ENCODE data around the gene EHD3. TPM values are rescaled to one million over a fixed set of nuclear protein-coding genes. Genes with fewer than 3 reads are reported as not detected.
A peak's percentile ranks its signal among the peaks of the same experiment; 100 is the strongest.

Gene EHD3
- total RNA-seq, 8 experiments from 2014 or later = 0.91 to 53.7 (median 7.8) TPM

DNA sequence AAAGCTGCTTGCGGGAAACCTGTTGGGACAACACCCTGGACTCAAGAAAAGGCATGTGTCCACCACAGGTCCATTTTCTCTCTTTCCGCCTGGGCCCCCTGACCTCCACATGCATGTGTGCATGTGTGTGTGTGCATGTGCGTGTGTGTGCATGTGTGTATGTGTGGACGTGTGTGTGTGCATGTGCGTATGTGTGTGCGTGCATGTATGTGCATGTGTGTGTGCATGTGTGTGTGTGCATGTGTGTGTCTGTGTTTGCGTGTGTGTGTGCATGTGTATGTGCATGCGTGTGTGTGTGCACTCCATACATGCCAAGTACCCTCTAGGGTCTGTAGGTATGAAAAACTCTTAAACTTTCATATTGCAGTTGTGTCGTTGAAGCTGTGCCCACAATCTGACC, 33.0 kb upstream of the EHD3 start:
- no peak for ATAC-seq (replicated peaks in 6 of 8)
- Histone ChIP-seq H3K4me1 (replicated peaks in 1 of 2) (peaks cover 0 to 10% of the 10 kb centered on the region in 2 donors), H3K27ac (no peak overlapping the region), H3K4me3 (no peak overlapping the region)
- 57 to 90% (median 76%) methylated on average over 1 to 4 of the region's 9 CpGs; no CpG with 5 or more reads in 4 of the 10 experiments for WGBS, 10 experiments
- in situ Hi-C loops (cut with MboI; ENCODE audit: low pct_unique_long_range_greater_than_20kb in 2 of 9, low sequenced_read_pairs in 9 of 9, unreplicated experiment in 9 of 9) = no loop called here

DNA sequence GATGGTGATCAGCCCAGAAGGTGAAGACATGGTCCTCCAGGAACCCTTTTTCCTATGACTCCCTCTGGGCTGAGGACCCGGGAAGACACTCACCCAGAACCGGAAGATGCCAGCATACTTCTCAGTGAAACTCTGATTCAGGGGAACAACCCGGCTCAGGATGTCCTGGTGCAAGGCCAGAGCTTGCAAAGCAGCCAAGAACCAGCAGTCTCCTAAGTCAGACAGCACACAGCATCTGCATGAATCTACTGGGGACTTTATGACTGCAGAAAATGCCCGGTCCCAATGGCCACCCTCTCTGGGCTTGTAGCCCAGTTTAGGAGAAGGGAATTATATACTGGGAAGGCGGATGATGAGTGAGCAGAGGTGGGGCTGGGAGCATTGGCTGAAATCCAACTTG, 31.9 kb upstream of the EHD3 start:
- ATAC-seq (replicated peaks in 6 of 8) = no peak
- H3K4me3 ChIP-seq = no peak overlapping the region
- in situ Hi-C loops (cut with MboI; ENCODE audit: low pct_unique_long_range_greater_than_20kb in 2 of 9, low sequenced_read_pairs in 9 of 9, unreplicated experiment in 9 of 9) = no loop called here
- no peak overlapping the region for H3K27ac ChIP-seq
- WGBS, 10 experiments = 56 to 100% (median 80%) methylated on average over 1 to 3 of the region's 5 CpGs; no CpG with 5 or more reads in 5 of the 10 experiments
- peaks cover 0 to 10% of the 10 kb centered on the region in 2 donors for H3K4me1 ChIP-seq (replicated peaks in 1 of 2)

DNA sequence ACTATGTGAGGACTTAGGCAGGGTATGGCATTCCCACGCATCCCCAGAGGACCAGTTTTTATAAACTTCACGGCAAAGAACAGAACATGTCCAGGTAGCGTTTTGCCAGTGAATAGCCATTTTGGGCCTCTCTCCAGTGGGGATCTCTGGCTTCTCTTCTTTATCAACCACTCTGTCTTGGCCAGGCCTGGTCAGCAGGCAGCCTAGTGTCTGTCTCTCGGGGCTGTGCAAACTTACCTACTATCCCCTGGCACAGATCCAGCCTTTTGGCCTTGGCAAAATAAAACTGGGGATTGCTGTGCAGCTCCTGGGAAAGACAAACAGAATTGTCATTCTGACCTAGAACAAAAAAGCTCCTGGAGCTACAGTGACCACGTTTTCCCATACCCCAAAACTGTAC, 31.1 kb upstream of the EHD3 start:
- ATAC-seq (replicated peaks in 6 of 8) = peak in 1 of 8 experiments; percentile 45
- Histone ChIP-seq H3K27ac (no peak overlapping the region), H3K4me3 (no peak overlapping the region), H3K4me1 (replicated peaks in 1 of 2) (peaks cover 0 to 10% of the 10 kb centered on the region in 2 donors)
- WGBS, 10 experiments = 14 to 100% (median 69%) methylated on average over 1 to 5 of the region's 5 CpGs
- in situ Hi-C loops (cut with MboI; ENCODE audit: low pct_unique_long_range_greater_than_20kb in 2 of 9, low sequenced_read_pairs in 9 of 9, unreplicated experiment in 9 of 9) = no loop called here

DNA sequence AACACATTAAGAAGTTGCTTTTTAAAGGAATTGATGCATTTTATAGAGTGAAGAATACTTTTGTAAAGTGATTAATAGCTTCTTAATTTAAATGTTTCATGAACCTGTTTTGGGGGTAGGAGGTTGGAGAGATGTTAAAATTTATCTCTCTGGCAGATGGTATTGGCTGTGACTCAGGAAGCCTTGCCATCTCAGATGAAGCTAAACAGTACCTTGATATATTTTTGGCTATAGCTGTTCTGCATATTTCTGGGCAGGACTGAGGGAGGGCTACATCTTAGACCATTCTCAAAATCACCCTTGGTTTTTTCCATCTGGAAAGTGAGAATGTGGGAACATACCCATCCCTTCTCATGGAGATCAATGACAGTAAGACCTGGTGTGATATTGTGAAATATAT, 30.0 kb upstream of the EHD3 start:
- peaks cover 0 to 10% of the 10 kb centered on the region in 2 donors for H3K4me1 ChIP-seq (replicated peaks in 1 of 2)
- H3K27ac ChIP-seq = no peak overlapping the region
- in situ Hi-C loops (cut with MboI; ENCODE audit: low pct_unique_long_range_greater_than_20kb in 2 of 9, low sequenced_read_pairs in 9 of 9, unreplicated experiment in 9 of 9) = no loop called here
- ATAC-seq (replicated peaks in 6 of 8) = no peak
- no peak overlapping the region for H3K4me3 ChIP-seq

DNA sequence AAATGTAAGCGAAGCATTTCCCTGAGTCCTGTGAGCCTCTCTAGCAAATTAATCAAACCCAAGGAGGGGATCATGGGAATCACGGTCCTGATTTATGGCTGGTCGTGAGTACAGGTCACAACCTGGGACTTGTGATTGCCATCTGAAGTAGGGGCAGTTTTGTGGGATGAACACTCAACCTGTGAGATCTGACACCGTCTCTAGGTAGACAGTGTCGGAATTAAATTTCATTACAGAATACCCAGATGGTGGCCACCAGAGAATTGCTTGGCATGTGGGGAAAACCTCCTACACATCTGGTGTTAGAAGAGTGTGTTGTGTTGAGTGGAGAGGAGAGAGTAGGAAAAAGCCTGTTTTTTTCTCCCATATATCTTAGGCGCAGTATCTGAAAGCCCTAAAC, 29.2 kb upstream of the EHD3 start:
- Histone ChIP-seq H3K27ac (no peak overlapping the region), H3K4me1 (replicated peaks in 1 of 2) (peaks cover 0 to 10% of the 10 kb centered on the region in 2 donors), H3K4me3 (no peak overlapping the region)
- WGBS, 10 experiments = 0 to 90% (median 44%) methylated on average over 1 to 6 of the region's 6 CpGs; no CpG with 5 or more reads in 2 of the 10 experiments
- no peak for ATAC-seq (replicated peaks in 6 of 8)
- in situ Hi-C loops (cut with MboI; ENCODE audit: low pct_unique_long_range_greater_than_20kb in 2 of 9, low sequenced_read_pairs in 9 of 9, unreplicated experiment in 9 of 9) = no loop called here

DNA sequence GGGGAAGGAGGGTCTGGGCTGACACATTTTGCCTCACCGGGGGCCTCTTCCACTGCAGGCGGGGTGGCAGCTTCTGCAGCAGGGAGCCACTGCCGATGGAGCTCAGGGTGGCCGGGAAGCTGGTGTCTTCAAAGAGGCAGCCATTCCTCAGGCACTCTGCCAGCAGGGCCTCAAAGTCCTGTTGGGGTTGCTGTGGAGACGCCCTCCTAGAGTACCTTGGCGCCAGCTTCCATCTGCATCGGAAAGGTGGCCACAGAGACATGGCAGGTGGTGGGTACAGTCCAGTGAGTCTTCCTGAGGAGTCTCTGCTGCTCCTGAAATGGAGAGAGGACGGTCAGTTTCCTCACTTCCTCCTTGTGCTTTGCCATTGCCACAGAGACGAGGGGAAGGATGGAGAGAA, 28.8 kb upstream of the EHD3 start:
- peak in 1 of 8 experiments; percentile 66 for ATAC-seq (replicated peaks in 6 of 8)
- H3K4me3 ChIP-seq = no peak overlapping the region
- no peak overlapping the region for H3K27ac ChIP-seq
- 33 to 100% (median 90%) methylated on average over 1 to 6 of the region's 9 CpGs; no CpG with 5 or more reads in 6 of the 10 experiments for WGBS, 10 experiments
- in situ Hi-C loops (cut with MboI; ENCODE audit: low pct_unique_long_range_greater_than_20kb in 2 of 9, low sequenced_read_pairs in 9 of 9, unreplicated experiment in 9 of 9) = no loop called here
- H3K4me1 ChIP-seq (replicated peaks in 1 of 2) = peaks cover 0 to 10% of the 10 kb centered on the region in 2 donors

DNA sequence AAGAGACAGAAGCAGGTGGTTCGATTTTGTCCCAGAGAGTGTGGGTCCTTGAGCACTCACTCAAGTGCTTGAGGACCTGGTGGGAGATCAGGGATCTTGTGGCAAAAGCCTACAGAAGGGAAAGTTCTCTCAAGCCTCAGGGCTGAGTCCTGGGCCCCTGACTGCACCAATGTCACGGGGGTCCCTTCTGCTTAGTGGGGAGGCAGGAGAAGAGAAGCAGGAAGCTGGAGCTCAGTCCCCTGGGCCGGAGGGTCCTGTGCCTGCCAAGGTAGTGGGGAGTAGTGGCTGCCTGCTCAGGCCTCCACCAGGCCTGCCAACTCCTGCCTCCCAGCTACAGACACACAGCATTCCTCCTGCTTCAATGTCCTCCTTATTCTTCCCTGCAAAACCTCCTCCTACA, 28.3 kb upstream of the EHD3 start:
- Histone ChIP-seq H3K4me1 (replicated peaks in 1 of 2) (peaks cover 0 to 10% of the 10 kb centered on the region in 2 donors), H3K27ac (no peak overlapping the region), H3K4me3 (no peak overlapping the region)
- no peak for ATAC-seq (replicated peaks in 6 of 8)
- in situ Hi-C loops (cut with MboI; ENCODE audit: low pct_unique_long_range_greater_than_20kb in 2 of 9, low sequenced_read_pairs in 9 of 9, unreplicated experiment in 9 of 9) = no loop called here
- WGBS, 10 experiments = 0 to 100% (median 18%) methylated on average over 1 to 3 of the region's 3 CpGs; no CpG with 5 or more reads in 1 of the 10 experiments

DNA sequence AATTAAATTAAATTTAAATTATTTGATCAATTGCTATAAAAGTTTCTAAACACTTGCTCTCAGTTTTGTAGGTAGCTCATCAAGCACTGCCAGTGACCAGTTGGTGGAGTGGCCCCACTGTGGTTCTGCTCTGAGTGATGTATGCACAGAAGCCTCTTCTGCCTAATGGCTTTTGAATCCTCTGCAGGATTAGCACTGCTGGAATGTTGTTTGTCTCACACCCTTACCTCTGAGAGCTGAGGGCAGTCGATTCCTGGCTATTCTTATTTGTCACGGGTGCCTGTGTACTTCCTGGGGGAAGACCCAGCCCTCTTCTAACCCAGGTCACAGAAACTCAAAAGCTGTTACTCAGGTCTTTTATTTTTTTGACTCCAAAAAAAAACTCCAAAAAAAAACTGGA, 26.2 kb upstream of the EHD3 start:
- peaks cover 0 to 12% of the 10 kb centered on the region in 2 donors for H3K4me1 ChIP-seq (replicated peaks in 1 of 2)
- in situ Hi-C loops (cut with MboI; ENCODE audit: low pct_unique_long_range_greater_than_20kb in 2 of 9, low sequenced_read_pairs in 9 of 9, unreplicated experiment in 9 of 9) = no loop called here
- peak in 2 of 8 experiments; percentile 33 to 50 for ATAC-seq (replicated peaks in 6 of 8)
- WGBS, 10 experiments = 0 to 80% (median 55%) methylated on average over 1 to 2 of the region's 2 CpGs; no CpG with 5 or more reads in 4 of the 10 experiments
- no peak overlapping the region for H3K4me3 ChIP-seq
- no peak overlapping the region for H3K27ac ChIP-seq

DNA sequence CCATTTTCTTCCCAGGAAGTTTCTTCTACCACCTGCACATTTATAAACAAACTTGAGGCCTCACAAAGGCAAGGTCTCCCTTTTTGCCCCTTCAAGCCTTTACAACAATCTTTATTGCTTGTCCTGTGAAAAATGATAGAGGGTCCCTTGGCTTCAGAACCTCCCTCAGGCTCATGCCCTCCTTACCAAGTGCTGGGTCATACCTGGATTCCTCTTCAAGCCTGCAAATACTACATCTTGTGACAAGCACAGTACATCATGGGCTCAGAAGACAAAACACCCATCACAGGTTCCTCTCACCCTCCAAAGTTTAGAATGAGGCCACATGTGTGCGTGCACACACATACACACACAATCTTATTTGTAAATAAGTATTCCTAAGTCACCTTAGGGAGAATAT, 25.7 kb upstream of the EHD3 start:
- no peak for ATAC-seq (replicated peaks in 6 of 8)
- H3K4me3 ChIP-seq = no peak overlapping the region
- WGBS, 10 experiments = 43 to 88% (median 74%) methylated on average over 1 of the region's 1 CpG; no CpG with 5 or more reads in 6 of the 10 experiments
- in situ Hi-C loops (cut with MboI; ENCODE audit: low pct_unique_long_range_greater_than_20kb in 2 of 9, low sequenced_read_pairs in 9 of 9, unreplicated experiment in 9 of 9) = no loop called here
- H3K27ac ChIP-seq = no peak overlapping the region
- H3K4me1 ChIP-seq (replicated peaks in 1 of 2) = peaks cover 0 to 15% of the 10 kb centered on the region in 2 donors

DNA sequence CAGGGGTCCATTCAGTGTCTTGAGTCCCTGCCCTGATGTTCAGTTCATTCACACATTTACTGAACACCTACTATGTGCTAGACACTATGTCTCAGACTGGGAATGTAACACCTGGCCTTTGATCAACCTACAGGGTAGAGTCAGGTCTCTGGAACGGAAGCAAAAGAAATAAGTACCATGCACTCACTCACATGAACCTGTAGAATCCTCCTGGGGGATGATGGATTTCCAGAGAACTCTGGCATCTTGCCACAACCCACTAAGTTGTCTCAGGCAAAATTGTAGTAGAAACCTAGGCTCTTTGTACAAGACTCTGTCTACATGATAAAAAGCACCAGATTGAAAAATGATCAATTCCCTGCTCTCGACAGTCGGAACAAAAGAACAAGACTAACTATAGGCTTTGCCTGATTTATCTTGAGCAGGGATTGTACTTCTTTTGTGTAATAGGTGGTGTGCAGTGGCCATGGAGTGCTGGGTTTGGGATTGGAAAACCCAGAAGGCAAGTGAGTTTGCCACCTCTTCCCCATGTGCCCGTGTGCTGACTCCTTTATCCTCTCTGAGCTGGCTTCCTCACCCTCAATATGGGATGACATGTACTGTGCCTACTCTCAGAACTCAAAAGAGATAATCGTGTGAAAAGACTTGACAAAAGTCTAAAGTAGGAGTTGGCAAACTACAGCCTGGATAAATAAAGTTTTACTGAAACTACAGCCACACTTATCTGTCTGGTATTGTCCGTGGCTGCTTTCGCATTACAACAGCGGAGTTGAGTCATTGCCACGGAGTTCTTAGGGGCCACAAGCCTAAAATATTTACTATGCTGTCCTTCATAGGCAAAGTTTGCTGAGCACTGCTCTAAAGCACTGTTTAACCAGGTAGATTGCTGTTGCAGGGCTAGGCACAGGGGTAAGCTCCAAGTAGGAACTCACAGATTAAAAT, 21.0 kb upstream of the EHD3 start:
- in situ Hi-C loops (cut with MboI; ENCODE audit: low pct_unique_long_range_greater_than_20kb in 2 of 9, low sequenced_read_pairs in 9 of 9, unreplicated experiment in 9 of 9) = no loop called here
- WGBS, 10 experiments = 25 to 83% (median 48%) methylated on average over 1 to 9 of the region's 9 CpGs; no CpG with 5 or more reads in 1 of the 10 experiments
- peaks cover 6 to 29% of the 10 kb centered on the region in 2 donors for H3K4me1 ChIP-seq (replicated peaks in 1 of 2)
- peak in 5 of 8 experiments; percentile 46 to 87 (median 80) for ATAC-seq (replicated peaks in 6 of 8)
- H3K4me3 ChIP-seq = no peak overlapping the region
- peak overlapping the region; percentile 25 to 76 for H3K27ac ChIP-seq

DNA sequence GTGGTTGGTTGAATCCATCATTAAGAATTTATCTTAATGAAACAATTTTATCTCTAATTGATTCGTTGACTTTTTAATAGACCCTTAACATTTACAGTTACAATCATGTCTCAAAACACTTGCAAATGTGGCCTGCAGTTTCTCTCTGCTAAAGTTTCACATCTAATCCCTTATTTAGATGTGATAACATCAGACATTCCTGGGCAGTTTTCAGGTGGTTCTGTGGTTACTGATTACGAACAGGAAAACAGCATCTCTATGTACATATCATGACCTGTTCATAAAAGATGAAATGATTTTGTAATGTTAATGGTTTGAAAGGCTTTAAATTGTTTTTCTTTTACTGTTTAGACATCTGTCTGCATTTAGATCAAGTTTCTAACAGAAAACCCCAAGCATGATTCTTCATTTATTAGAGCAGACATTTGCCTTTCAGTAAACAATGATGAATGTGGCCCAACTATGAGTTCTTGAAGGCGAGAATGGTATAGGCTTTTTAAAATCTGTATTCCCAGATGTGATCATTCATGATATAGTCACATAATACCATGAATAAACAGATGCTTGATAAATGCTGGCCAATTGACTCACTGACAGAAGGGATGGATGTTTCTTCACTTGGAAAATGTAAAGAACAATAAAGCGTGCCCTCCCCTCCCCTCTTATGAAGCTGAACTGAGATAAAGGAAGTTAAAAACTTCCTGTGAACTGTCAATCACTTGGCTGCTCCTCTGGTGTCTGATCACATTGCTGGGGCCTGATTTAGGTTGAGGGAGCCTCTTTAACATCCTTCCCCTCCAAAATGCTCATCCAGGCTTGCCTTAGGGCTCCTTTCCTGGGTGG, 20.1 kb upstream of the EHD3 start:
- Histone ChIP-seq H3K27ac (peak overlapping the region in 1 of 2 donors; percentile 76), H3K4me1 (replicated peaks in 1 of 2) (peaks cover 6 to 29% of the 10 kb centered on the region in 2 donors), H3K4me3 (no peak overlapping the region)
- ATAC-seq (replicated peaks in 6 of 8) = no peak
- in situ Hi-C loops (cut with MboI; ENCODE audit: low pct_unique_long_range_greater_than_20kb in 2 of 9, low sequenced_read_pairs in 9 of 9, unreplicated experiment in 9 of 9) = no loop called here
- WGBS, 10 experiments = 0 to 80% (median 31%) methylated on average over 1 to 4 of the region's 4 CpGs

DNA sequence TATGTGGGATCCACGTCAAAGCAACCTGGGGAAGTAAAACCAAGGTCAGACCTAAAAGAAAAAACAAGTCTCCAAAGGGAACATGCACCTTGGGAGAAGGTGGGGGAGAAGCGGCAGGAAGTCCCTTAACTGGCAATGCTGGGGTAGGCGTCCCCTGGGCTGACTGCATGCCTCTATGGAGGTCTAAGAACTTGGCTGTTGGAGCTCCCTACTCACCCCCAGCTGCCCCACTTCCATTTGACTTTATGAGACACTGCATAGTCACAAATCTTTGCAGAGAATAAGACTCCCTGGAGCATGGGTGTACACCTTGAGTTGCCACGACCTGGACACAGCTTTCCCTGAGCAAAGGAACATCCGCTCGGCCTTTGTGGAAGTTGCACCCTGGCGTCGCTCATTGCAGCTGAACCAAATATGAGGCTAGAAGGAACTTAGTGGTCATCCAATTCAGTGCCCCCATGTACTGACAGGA, 19.5 kb upstream of the EHD3 start:
- ATAC-seq (replicated peaks in 6 of 8) = peak in 1 of 8 experiments; percentile 17
- Histone ChIP-seq H3K4me1 (replicated peaks in 1 of 2) (peaks cover 6 to 29% of the 10 kb centered on the region in 2 donors), H3K4me3 (no peak overlapping the region), H3K27ac (no peak overlapping the region)
- in situ Hi-C loops (cut with MboI; ENCODE audit: low pct_unique_long_range_greater_than_20kb in 2 of 9, low sequenced_read_pairs in 9 of 9, unreplicated experiment in 9 of 9) = no loop called here
- WGBS, 10 experiments = 32 to 86% (median 66%) methylated on average over 2 to 3 of the region's 8 CpGs; no CpG with 5 or more reads in 6 of the 10 experiments

DNA sequence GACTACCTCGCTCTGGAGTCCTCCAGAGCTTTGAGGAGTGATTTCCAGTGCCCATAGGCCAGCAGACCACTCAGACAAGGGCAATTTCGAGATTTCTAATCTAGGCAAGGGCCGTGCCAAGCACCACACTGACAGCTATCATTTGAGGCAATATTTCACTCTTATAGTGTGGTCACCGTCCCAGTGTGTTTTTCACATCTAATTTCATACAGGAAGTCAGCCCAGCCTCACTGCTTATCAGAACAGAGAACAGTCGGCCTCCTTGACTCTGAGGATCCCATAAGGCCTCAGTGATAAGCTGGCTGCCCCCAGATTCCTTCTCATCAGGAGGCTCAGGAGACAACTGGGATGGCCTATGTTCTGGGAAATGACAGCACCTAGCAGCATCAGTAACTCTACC, 17.2 kb upstream of the EHD3 start:
- no peak for ATAC-seq (replicated peaks in 6 of 8)
- H3K27ac ChIP-seq = no peak overlapping the region
- WGBS, 10 experiments = 24 to 89% (median 70%) methylated on average over 2 to 4 of the region's 5 CpGs; no CpG with 5 or more reads in 3 of the 10 experiments
- in situ Hi-C loops (cut with MboI; ENCODE audit: low pct_unique_long_range_greater_than_20kb in 2 of 9, low sequenced_read_pairs in 9 of 9, unreplicated experiment in 9 of 9) = no loop called here
- no peak overlapping the region for H3K4me3 ChIP-seq
- peaks cover 6 to 29% of the 10 kb centered on the region in 2 donors for H3K4me1 ChIP-seq (replicated peaks in 1 of 2)
